Activated T-helper 2 cell treated with anti-CD3 and anti-CD28 coated beads, Interferon-gamma antibody, Interleukin-2, Interleukin-4, amounts not matched to agents 10 μg/mL and 5 μg/mL and 100 μg/mL, durations not matched to agents 14 hours and 24 hours and 36 hours (primary cell): Measurements from ENCODE around the gene IL17REL. TPM values are rescaled to one million over a fixed set of nuclear protein-coding genes. Genes with fewer than 3 reads are reported as not detected.
"Not testable (repeated sequence)": the region's sequence is repeated elsewhere in the genome, so short reads cannot be mapped to it uniquely, and the experiment has no call there.

Experiments used
- DNase-seq: peaks from one replicate; pipeline ENCODE4 v3.0.0; 2021; ENCODE audit warnings: low spot score
- H3K27ac Mint-ChIP-seq: one replicate; pipeline ENCODE4 v1.8.0; 2021; ENCODE audit warnings: mixed read lengths
- H3K27me3 Mint-ChIP-seq: one replicate; pipeline ENCODE4 v1.8.0; 2021; ENCODE audit warnings: low read depth, mixed read lengths
- H3K36me3 Mint-ChIP-seq: one replicate; pipeline ENCODE4 v1.8.0; 2021; ENCODE audit warnings: low read depth, mixed read lengths
- H3K4me1 Mint-ChIP-seq: one replicate; pipeline ENCODE4 v1.8.0; 2021; ENCODE audit warnings: low read depth, mixed read lengths
- H3K4me3 Mint-ChIP-seq: one replicate; pipeline ENCODE4 v1.8.0; 2021; ENCODE audit warnings: low read depth, mild to moderate bottlenecking, moderate library complexity, mixed read lengths
- H3K9me3 Mint-ChIP-seq: one replicate; pipeline ENCODE4 v1.8.0; 2021; ENCODE audit warnings: mixed read lengths
- intact Hi-C: fragments of 100-400 bp; cut with micrococcal nuclease; formaldehyde crosslinking; loops from one replicate; pipeline ENCODE4 v1.15.1; 2023
- total RNA-seq: library from RNA; stranded (reverse); gene quantifications from 2 replicates; pipeline ENCODE4 v1.2.3, GENCODE V29; 2022

IL17REL gene
- total RNA-seq, 1 donor from 2014 or later, result not detected

- DNase-seq, result peak; percentile 49
- peaks cover 3% of the 10 kb centered on the region for H3K36me3 Mint-ChIP-seq
- H3K4me1 Mint-ChIP-seq, result peaks cover 3% of the 10 kb centered on the region
- no peak overlapping the region for H3K27ac Mint-ChIP-seq
- intact Hi-C loops, result loop anchor here (1.0 to 2.0 kb wide), 3 partner anchors 16 to 62 kb away; no protein-coding TSS in a partner anchor
- peaks cover 25% of the 10 kb centered on the region for H3K9me3 Mint-ChIP-seq
- no peak overlapping the region for H3K4me3 Mint-ChIP-seq
- H3K27me3 Mint-ChIP-seq, result peaks cover 7% of the 10 kb centered on the region
These were observed 19.5 kb downstream of the IL17REL start for GRCh38 chr22:49992921-49993648.

DNA sequence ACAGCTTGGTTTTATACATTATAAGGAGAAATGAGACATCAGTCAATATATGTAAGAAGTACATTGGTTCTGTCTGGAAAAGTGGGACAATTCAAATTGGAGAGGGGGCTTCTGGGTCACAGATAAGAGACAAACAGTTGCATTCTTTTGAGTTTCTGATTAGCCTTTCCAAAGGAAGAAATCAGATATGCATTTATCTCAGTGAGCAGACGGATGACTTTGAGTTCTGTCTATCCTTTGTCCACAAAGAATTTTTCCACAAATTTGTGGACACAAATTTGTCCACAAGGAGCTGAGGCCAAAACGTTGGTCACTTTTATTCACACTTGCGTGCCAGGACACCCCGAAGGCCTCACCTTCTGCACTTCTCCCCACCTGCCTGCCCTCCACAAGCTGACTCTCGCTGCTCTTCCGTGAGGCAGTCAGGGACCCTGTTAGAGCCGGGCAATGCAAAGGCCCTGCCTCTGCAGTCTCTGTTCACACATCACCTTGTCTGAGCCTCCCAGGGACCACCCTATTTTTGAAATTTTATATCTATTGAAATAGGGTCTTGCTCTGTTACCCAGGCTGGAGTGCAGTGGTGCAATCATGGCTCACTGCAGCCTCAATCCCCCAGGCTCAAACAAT lies 20.5 kb downstream of the IL17REL start:
- H3K27me3 Mint-ChIP-seq, result peaks cover 9% of the 10 kb centered on the region
- no peak overlapping the region for H3K27ac Mint-ChIP-seq
- DNase-seq, result no peak
- peaks cover 30% of the 10 kb centered on the region for H3K9me3 Mint-ChIP-seq
- H3K4me1 Mint-ChIP-seq, result peaks cover 3% of the 10 kb centered on the region
- H3K4me3 Mint-ChIP-seq, result no peak overlapping the region
- intact Hi-C loops, result loop anchor here (2.0 kb wide), 1 partner anchor 15 kb away; no protein-coding TSS in a partner anchor
- peaks cover 3% of the 10 kb centered on the region for H3K36me3 Mint-ChIP-seq

- Mint-ChIP-seq H3K9me3 (peaks cover 38% of the 10 kb centered on the region), H3K4me3 (no peak overlapping the region), H3K36me3 (peaks cover 3% of the 10 kb centered on the region), H3K27me3 (peaks cover 17% of the 10 kb centered on the region), H3K4me1 (peaks cover 3% of the 10 kb centered on the region), H3K27ac (no peak overlapping the region)
- DNase-seq, result no peak
- intact Hi-C loops, result no loop called here
These were observed 21.4 kb downstream of the IL17REL start for GRCh38 chr22:49991167-49991566.

GRCh38 chr22:49989826-49990225 lies 22.7 kb downstream of the IL17REL start:
- H3K27me3 Mint-ChIP-seq, result peaks cover 25% of the 10 kb centered on the region
- H3K4me3 Mint-ChIP-seq, DNase-seq, H3K4me1 Mint-ChIP-seq, H3K27ac Mint-ChIP-seq, intact Hi-C loops, H3K36me3 Mint-ChIP-seq: not testable (repeated sequence)
- peaks cover 45% of the 10 kb centered on the region for H3K9me3 Mint-ChIP-seq

- H3K36me3 Mint-ChIP-seq, result peaks cover 8% of the 10 kb centered on the region
- H3K4me1 Mint-ChIP-seq, result peaks cover 3% of the 10 kb centered on the region
These were observed 26.2 kb downstream of the IL17REL start for GRCh38 chr22:49986325-49986724.

DNA sequence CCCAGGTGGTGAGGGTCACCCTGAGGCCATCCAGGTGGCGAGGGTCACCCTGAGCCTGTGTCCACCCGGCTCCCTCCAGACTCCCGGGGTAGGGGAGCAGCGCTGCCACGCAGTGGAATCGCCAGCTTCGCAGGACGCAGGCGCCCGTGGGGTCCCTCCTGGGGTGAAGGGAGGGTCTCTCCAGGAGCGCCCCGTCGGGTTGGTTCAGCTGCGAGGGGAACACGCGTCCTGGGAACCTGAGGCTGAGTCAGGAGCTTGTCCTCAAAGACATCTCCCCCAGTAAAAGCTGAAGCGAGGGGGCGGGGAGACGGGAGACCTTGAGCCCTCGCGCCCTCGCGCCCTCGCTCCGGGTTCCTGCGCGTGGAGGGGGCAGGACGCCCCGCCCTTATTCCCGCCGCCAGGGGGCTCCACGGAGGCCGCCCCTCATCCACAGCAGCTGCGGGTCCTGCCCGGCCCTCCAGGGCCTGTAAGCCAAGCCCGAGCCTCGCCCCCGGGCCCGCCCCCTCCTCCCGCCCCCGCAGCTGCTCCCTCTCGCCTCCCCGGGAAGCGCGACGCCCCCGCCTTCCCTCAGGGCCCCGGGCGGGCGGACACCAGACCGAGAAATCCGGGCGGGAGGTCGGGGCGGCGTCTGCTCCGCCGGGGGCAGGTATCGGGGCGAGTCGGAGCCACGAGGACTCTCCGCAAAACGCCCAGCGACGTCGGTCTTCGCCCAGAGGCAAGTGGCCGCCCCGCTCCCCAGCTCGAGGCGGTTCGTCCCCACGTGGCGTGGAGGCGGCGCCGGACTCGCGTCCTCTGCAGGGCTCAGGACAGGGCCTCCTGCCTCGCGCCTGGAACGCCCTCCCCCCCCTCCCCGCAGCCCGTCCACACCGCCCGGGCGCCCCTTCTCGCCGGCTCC lies 29.2 kb downstream of the IL17REL start:
- intact Hi-C loops, result no loop called here

More at GRCh38 chr22:49986325-49986724, 26.2 kb downstream of the IL17REL start:
- no peak overlapping the region for H3K27ac Mint-ChIP-seq
- H3K27me3 Mint-ChIP-seq, result peaks cover 29% of the 10 kb centered on the region
- intact Hi-C loops, result no loop called here
- H3K4me3 Mint-ChIP-seq, result no peak overlapping the region
- H3K9me3 Mint-ChIP-seq, result peaks cover 42% of the 10 kb centered on the region
- DNase-seq, result no peak

DNA sequence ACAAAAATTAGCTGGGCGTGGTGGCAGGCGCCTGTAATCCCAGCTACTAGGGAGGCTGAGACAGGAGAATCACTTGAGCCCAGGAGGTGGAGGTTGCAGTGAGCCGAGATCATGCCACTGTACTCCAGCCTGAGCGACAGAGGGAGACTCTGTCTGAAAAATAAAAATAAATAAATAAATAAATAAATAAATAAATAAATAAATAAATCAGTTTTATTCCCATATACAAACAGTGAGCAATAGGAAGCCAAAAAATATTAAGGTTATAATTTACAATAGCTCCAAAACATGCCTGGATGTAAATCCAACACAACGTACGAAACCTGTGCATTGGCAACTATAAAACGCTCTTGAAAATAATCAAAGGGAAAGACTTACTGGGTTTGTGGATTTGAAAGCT lies 30.8 kb downstream of the IL17REL start:
- H3K27ac Mint-ChIP-seq, intact Hi-C loops, H3K4me3 Mint-ChIP-seq, DNase-seq: not testable (repeated sequence)
- Mint-ChIP-seq H3K27me3 (peaks cover 21% of the 10 kb centered on the region), H3K36me3 (peaks cover 27% of the 10 kb centered on the region), H3K4me1 (peaks cover 13% of the 10 kb centered on the region), H3K9me3 (peaks cover 42% of the 10 kb centered on the region)

More for the DNA sequence above, 29.2 kb downstream of the IL17REL start:
- Mint-ChIP-seq H3K4me3 (no peak overlapping the region), H3K36me3 (peaks cover 22% of the 10 kb centered on the region), H3K27me3 (peaks cover 25% of the 10 kb centered on the region), H3K27ac (no peak overlapping the region), H3K9me3 (peaks cover 48% of the 10 kb centered on the region), H3K4me1 (peaks cover 10% of the 10 kb centered on the region)
- no peak for DNase-seq

- intact Hi-C loops, result no loop called here
- peak; percentile 10 for DNase-seq
- peaks cover 30% of the 10 kb centered on the region for H3K36me3 Mint-ChIP-seq
These were observed 32.8 kb downstream of the IL17REL start for GRCh38 chr22:49979587-49980264.

DNA sequence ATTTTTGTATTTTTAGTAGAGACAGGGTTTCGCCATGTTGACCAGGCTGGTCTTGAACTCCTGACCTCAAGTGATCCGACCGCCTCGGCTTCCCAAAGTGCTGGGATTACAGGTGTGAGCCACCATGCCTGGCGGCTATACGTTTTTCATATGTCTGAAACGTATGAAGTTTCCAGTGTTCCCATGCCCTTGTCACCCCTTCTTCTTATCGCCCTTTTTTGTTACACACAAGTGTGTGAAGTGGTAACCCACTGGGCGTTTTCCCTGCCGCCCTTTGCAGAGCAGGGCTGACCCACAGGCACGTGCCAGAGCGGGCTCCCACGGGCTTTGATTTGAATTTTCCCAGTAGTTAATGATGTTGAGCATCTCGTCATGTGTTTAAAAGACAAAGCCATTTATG lies 35.0 kb downstream of the IL17REL start:
- Mint-ChIP-seq H3K27ac (no peak overlapping the region), H3K27me3 (peaks cover 2% of the 10 kb centered on the region), H3K4me3 (no peak overlapping the region), H3K4me1 (peaks cover 24% of the 10 kb centered on the region), H3K9me3 (peaks cover 29% of the 10 kb centered on the region), H3K36me3 (peaks cover 25% of the 10 kb centered on the region)
- no peak for DNase-seq
- intact Hi-C loops, result loop anchor here (2.0 kb wide), 2 partner anchors 15 kb away; no protein-coding TSS in a partner anchor

More at GRCh38 chr22:49979587-49980264, 32.8 kb downstream of the IL17REL start:
- Mint-ChIP-seq H3K27ac (peak overlapping the region; percentile 62), H3K4me1 (peaks cover 27% of the 10 kb centered on the region), H3K4me3 (no peak overlapping the region), H3K9me3 (peaks cover 34% of the 10 kb centered on the region), H3K27me3 (peaks cover 7% of the 10 kb centered on the region)

GRCh38 chr22:49976439-49977175 lies 36.0 kb downstream of the IL17REL start:
- Mint-ChIP-seq H3K36me3 (peaks cover 25% of the 10 kb centered on the region), H3K4me3 (no peak overlapping the region), H3K27ac (peak overlapping the region; percentile 62), H3K4me1 (peaks cover 24% of the 10 kb centered on the region), H3K27me3 (no peaks in the 10 kb centered on the region), H3K9me3 (peaks cover 29% of the 10 kb centered on the region)
- DNase-seq, result peak; percentile 47
- intact Hi-C loops, result loop anchor here (2.0 kb wide), 2 partner anchors 14 to 16 kb away; no protein-coding TSS in a partner anchor

DNA sequence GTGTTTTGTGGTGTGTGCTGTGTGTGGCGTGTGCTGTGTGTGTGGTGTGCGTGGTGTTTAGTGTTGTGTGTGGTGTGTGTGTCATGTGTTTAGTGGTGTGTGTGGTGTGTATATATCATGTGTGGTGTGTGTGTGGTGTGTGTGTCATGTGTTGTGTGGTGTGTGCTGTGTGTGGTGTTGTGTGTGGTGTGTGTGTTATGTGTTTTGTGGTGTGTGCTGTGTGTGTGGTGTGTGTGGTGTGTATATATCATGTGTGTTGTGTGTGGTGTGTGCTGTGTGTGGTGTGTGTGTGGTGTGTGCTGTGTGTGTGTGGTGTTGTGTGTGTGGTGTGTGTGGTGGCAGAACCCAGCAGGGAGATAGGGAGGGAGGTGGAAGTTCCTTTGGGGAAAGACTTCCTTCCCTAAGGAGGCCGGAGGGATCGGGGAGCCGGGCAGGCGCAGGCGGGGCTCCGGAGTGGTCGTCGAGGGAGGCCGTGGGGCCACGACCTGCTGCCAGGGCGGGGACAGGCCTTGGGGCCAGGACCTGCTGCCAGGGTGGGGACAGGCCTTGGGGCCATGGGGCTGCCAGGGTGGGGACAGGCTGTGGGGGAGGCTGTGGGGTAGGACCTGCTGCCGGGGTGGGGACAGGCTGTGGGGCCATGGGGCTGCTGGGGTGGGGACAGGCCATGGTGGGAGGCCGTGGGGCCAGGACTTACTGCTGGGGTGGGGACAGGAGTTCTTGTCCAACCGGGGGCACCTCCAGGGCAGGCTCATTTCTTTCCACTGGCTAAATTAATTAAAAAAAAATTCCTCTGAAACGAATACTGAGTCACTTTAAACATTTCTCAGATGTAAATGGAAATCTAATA lies 36.8 kb downstream of the IL17REL start:
- Mint-ChIP-seq H3K4me3 (peak overlapping the region; percentile 51), H3K9me3 (peaks cover 26% of the 10 kb centered on the region), H3K4me1 (peaks cover 24% of the 10 kb centered on the region), H3K27ac (peak overlapping the region; percentile 92), H3K36me3 (peaks cover 21% of the 10 kb centered on the region), H3K27me3 (no peaks in the 10 kb centered on the region)
- intact Hi-C loops, result loop anchor here (2.0 kb wide), 2 partner anchors 13 to 17 kb away; no protein-coding TSS in a partner anchor
- no peak for DNase-seq
